Endothelial cell of umbilical vein (primary cell): ENCODE results near the gene BTBD19. TPM values are rescaled to one million over a fixed set of nuclear protein-coding genes. Genes with fewer than 3 reads are reported as not detected.

Experiments used
- BruUV-seq: library from RNA; stranded (reverse); fragments of 400-500 nt; replicated peaks from 2 replicates; lab custom pipeline; 2021; lab: Mats Ljungman, UMichigan
- CTCF ChIA-PET: fragments of 300-600, 350-600 bp; sonication (Branson Sonifier 250); formaldehyde crosslinking; loops from one replicate; lab custom pipeline; 2021; ENCODE audit warnings: antibody characterized with exemption, inconsistent platforms; lab: Charles Lee
- POLR2A ChIA-PET: fragments of 300-600, 350-600 bp; sonication (Branson Sonifier 250); formaldehyde crosslinking; loops from one replicate; lab custom pipeline; 2021; ENCODE audit warnings: antibody characterized with exemption, inconsistent platforms; lab: Charles Lee
- DNase-seq: peaks from one replicate; pipeline ENCODE4 v3.0.0-alpha.2; 2011; ENCODE audit warnings: low read depth, low spot score
- FAIRE-seq: peaks from 2 replicates; lab custom pipeline; 2011; peaks lifted over from hg19 to GRCh38; lab: Jason Lieb, UNC
- H2AFZ ChIP-seq: 2 replicates; pipeline ENCODE4 v1.6.0; 2012; ENCODE audit warnings: low read depth, low read length, control low read depth, inconsistent platforms
- H3K27ac ChIP-seq: 2 replicates; pipeline ENCODE4 v1.5.1; 2011; ENCODE audit warnings: low read depth, mild to moderate bottlenecking, control low read depth, low read length, moderate library complexity; ENCODE audit not compliant: insufficient read depth
- H3K27me3 ChIP-seq, 2 experiments: 2 replicates each; pipeline versions ENCODE4 v1.6.0 to v1.6.1; 2011; ENCODE audit warnings: low read length in 2 of 2, mixed read lengths in 1 of 2; ENCODE audit not compliant: control insufficient read depth in 2 of 2, insufficient read depth in 2 of 2
- H3K36me3 ChIP-seq, 2 experiments: 2 replicates in 1 of 2; 3 replicates in 1 of 2; pipeline ENCODE4 v1.5.1; 2011; ENCODE audit warnings: low read length in 2 of 2, mild to moderate bottlenecking in 1 of 2, moderate library complexity in 1 of 2; ENCODE audit not compliant: control insufficient read depth in 2 of 2, insufficient read depth in 2 of 2; ENCODE audit errors: extremely low read depth in 1 of 2
- H3K4me1 ChIP-seq: 3 replicates; pipeline ENCODE4 v1.5.1; 2011; ENCODE audit warnings: mild to moderate bottlenecking, low read length; ENCODE audit not compliant: control insufficient read depth, insufficient read depth; ENCODE audit errors: extremely low read depth
- H3K4me2 ChIP-seq: 2 replicates; pipeline ENCODE4 v1.6.1; 2011; ENCODE audit warnings: low read length, control low read depth, mixed read lengths; ENCODE audit not compliant: insufficient read depth
- H3K4me3 ChIP-seq, 3 experiments: fragments of 200-600 bp in 1 of 3; sonication (generic), shearing (Covaris generic) in 1 of 3; replicated peaks in 1 of 3; 2 replicates each; pipeline ENCODE4 v1.5.1; 2011 to 2016; ENCODE audit warnings: control low read depth in 3 of 3, low read length in 3 of 3, mild to moderate bottlenecking in 2 of 3, inconsistent platforms in 1 of 3, low read depth in 1 of 3, moderate library complexity in 1 of 3; ENCODE audit not compliant: insufficient read depth in 1 of 3
- H3K79me2 ChIP-seq: 2 replicates; pipeline ENCODE4 v1.6.0; 2012; ENCODE audit warnings: low read length, inconsistent platforms; ENCODE audit not compliant: control insufficient read depth, insufficient read depth
- H3K9ac ChIP-seq: replicated peaks from 2 replicates; pipeline ENCODE3; 2011; ENCODE audit warnings: low read length, control low read depth; ENCODE audit not compliant: insufficient read depth; ENCODE audit errors: extremely low read depth
- H3K9me1 ChIP-seq: replicated peaks from 3 replicates; pipeline ENCODE4 v1.6.0; 2011; ENCODE audit warnings: mild to moderate bottlenecking, low read length; ENCODE audit not compliant: control insufficient read depth, insufficient read depth; ENCODE audit errors: extremely low read depth
- H3K9me3 ChIP-seq: replicated peaks from 2 replicates; pipeline ENCODE4 v1.5.1; 2012; ENCODE audit warnings: low read length, inconsistent platforms; ENCODE audit not compliant: control insufficient read depth, insufficient read depth
- H4K20me1 ChIP-seq: replicated peaks from 2 replicates; pipeline ENCODE3; 2011; ENCODE audit warnings: mild to moderate bottlenecking, low read length; ENCODE audit not compliant: control insufficient read depth, insufficient read depth; ENCODE audit errors: extremely low read depth
- EZH2 ChIP-seq: IDR thresholded peaks from 2 replicates; pipeline ENCODE4 v1.6.1; 2012; ENCODE audit warnings: borderline replicate concordance, low read depth, mild to moderate bottlenecking, moderate library complexity, low read length, inconsistent platforms; ENCODE audit not compliant: severe bottlenecking
- FOS ChIP-seq: IDR thresholded peaks from 2 replicates; pipeline ENCODE4 v1.6.1; 2011; ENCODE audit warnings: mild to moderate bottlenecking, low read length, moderate library complexity, borderline replicate concordance; ENCODE audit not compliant: insufficient read depth
- GATA2 ChIP-seq: IDR thresholded peaks from 2 replicates; pipeline ENCODE4 v1.7.0; 2011; ENCODE audit warnings: low read depth, mild to moderate bottlenecking, moderate library complexity, mixed read lengths, low read length; ENCODE audit not compliant: insufficient read length, insufficient read depth
- JUN ChIP-seq: IDR thresholded peaks from 2 replicates; pipeline ENCODE4 v1.6.1; 2011; ENCODE audit warnings: borderline replicate concordance, low read depth; ENCODE audit not compliant: insufficient read length, insufficient read depth
- MYC ChIP-seq: IDR thresholded peaks from one replicate; pipeline ENCODE4 v1.6.1; 2011; ENCODE audit warnings: mild to moderate bottlenecking, low read depth, low read length
- POLR2A ChIP-seq: IDR thresholded peaks from 2 replicates; pipeline ENCODE4 v1.6.1; 2012; ENCODE audit warnings: low read depth, mild to moderate bottlenecking, control low read depth, low read length
- POLR2AphosphoS5 ChIP-seq: IDR thresholded peaks from 2 replicates; pipeline ENCODE4 v1.6.1; 2012; ENCODE audit warnings: low read depth, mild to moderate bottlenecking, control low read depth, low read length, moderate library complexity; ENCODE audit not compliant: insufficient read depth
- dilution Hi-C: fragments of 300-500 bp; cut with MboI; formaldehyde crosslinking; loops from one replicate; pipeline ENCODE4 v1.15.0; 2019; ENCODE audit warnings: low sequenced_read_pairs; ENCODE audit not compliant: extremely low pct_ligation_motif_present
- intact Hi-C: fragments of 100-400 bp; cut with micrococcal nuclease; formaldehyde crosslinking; loops from one replicate; pipeline ENCODE4 v1.10.0; 2022
- polyA plus RNA-seq, 4 experiments: library from polyadenylated mRNA; depleted of rRNA in 3 of 4; stranded (reverse) in 3 of 4; unstranded in 1 of 4; fragments of >200 nt; gene quantifications; 2 replicates each; pipeline versions ENCODE4 v1.2.1 to v1.2.3, GENCODE V29; 2011 to 2012; ENCODE audit warnings: missing spikeins in 1 of 4
- total RNA-seq: library from RNA; stranded (reverse); gene quantifications from 2 replicates; pipeline ENCODE4 v1.2.3, GENCODE V29; 2021
- TF ChIP-seq, protein P1 (sequence below): IDR thresholded peaks from 2 replicates; pipeline ENCODE4 v1.6.1; 2011; ENCODE audit not compliant: insufficient read depth, insufficient read length
- TF ChIP-seq, protein P2 (sequence below), 2 donors: IDR thresholded peaks; 1 replicate in 1 of 2; 2 replicates in 1 of 2; pipeline ENCODE4 v1.5.1; 2011; ENCODE audit warnings: low read length in 2 of 2, mild to moderate bottlenecking in 2 of 2, moderate library complexity in 2 of 2, control low read depth in 1 of 2, inconsistent platforms in 1 of 2, low read depth in 1 of 2; ENCODE audit not compliant: insufficient read depth in 1 of 2; ENCODE audit errors: extremely low read depth in 1 of 2

Gene BTBD19
- total and polyA plus RNA-seq, 2 donors (not counting 3 experiments of a cell fraction or from before 2014, with no cell fraction given) = 69.9 to 97.9 TPM

DNA sequence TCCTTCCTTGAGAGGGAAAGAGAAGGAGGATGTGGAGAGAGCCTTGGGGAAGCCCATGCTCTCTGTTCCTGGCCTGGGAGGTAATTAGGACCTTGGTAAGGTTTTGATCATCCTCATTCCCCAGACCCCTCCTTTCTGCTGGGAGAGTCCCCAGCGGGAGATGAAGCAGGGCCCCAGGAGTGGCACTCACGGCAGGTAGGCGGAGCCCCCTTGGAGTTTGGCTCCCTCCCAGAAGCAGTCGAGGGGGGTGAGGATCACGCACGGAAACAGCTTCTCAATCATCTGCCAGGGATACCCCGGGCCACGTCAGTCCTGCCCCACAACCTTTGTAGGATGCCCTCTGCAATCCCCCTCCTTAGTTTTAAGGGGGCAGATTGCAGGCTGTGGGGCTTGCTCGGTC is 23.2 kb downstream of the BTBD19 start:
- Histone ChIP-seq H3K27me3 (no peaks in the 10 kb centered on the region), H3K79me2 (no peaks in the 10 kb centered on the region), H3K4me1 (no peaks in the 10 kb centered on the region), H3K36me3 (no peaks in the 10 kb centered on the region), H3K9me1 (no peaks in the 10 kb centered on the region), H3K4me3 (no peak overlapping the region), H4K20me1 (no peaks in the 10 kb centered on the region), H3K9ac (no peak overlapping the region), H3K27ac (no peak overlapping the region), H2AFZ (no peak overlapping the region), H3K4me2 (no peak overlapping the region), H3K9me3 (no peaks in the 10 kb centered on the region)
- dilution Hi-C loops = no loop called here
- DNase-seq (no peak), FAIRE-seq (no peak)
- ChIA-PET CTCF (interaction anchor here (1.2 to 2.5 kb wide), 2 partner anchors 31 to 471 kb away, joined by 3 to 9 read pairs; partner anchors contain the start of gene PLK3), POLR2A (no interaction called here)
- intact Hi-C loops = loop anchor here (10.0 kb wide), 1 partner anchor 663 kb away; the partner anchor contains the start of gene TESK2
- TF ChIP-seq, protein P1, sequence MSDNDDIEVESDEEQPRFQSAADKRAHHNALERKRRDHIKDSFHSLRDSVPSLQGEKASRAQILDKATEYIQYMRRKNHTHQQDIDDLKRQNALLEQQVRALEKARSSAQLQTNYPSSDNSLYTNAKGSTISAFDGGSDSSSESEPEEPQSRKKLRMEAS = no peak
- BruUV-seq = no TSS peak

DNA sequence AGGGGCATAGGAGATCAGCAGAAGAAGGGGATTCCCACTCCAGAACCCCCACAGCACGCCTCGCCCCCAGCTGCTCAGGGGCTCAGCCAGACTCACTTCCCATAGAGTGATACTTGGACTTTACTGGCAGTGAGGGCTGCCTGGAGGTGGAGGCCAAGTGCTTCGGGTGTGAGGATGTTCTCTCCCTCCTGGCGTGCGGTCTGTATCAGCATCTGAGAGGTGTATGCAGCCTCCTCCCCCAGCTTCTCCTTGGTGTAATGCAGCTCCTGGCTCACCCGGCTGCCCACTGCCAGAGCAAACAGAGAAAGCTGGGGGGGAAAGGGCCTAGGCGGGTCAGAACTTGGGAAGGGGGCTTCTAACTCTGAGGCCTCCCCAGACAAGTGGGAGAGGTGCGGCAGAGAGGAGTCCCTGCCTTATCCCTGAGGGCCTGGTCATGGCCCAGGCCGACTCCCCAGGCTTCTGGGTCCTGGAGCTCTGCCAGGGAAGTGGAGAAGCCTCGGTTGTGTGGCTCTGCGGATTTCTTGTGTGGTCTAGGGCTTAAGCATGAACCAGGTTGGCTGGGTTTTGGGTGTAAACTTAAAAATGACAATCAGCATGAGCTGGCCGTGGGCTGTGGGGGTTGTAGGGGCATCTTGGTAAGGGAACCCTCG is 23.9 kb downstream of the BTBD19 start:
- no peak for FAIRE-seq
- POLR2A ChIA-PET = no interaction called here
- H2AFZ ChIP-seq = no peak overlapping the region
- H3K9me1 ChIP-seq = no peaks in the 10 kb centered on the region
- intact Hi-C loops = loop anchor here (10.0 kb wide), 1 partner anchor 663 kb away; the partner anchor contains the start of gene TESK2
- no TSS peak for BruUV-seq
- H3K27ac ChIP-seq = no peak overlapping the region
- no peaks in the 10 kb centered on the region for H3K27me3 ChIP-seq
- H3K9me3 ChIP-seq = no peaks in the 10 kb centered on the region
- H3K79me2 ChIP-seq = no peaks in the 10 kb centered on the region
- H3K9ac ChIP-seq = no peak overlapping the region
- H3K36me3 ChIP-seq = no peaks in the 10 kb centered on the region
- CTCF ChIA-PET = interaction anchor here (2.5 kb wide), 1 partner anchor 32 kb away, joined by 9 read pairs; the partner anchor contains the start of gene PLK3
- no peak overlapping the region for H3K4me3 ChIP-seq
- TF ChIP-seq, protein P2, sequence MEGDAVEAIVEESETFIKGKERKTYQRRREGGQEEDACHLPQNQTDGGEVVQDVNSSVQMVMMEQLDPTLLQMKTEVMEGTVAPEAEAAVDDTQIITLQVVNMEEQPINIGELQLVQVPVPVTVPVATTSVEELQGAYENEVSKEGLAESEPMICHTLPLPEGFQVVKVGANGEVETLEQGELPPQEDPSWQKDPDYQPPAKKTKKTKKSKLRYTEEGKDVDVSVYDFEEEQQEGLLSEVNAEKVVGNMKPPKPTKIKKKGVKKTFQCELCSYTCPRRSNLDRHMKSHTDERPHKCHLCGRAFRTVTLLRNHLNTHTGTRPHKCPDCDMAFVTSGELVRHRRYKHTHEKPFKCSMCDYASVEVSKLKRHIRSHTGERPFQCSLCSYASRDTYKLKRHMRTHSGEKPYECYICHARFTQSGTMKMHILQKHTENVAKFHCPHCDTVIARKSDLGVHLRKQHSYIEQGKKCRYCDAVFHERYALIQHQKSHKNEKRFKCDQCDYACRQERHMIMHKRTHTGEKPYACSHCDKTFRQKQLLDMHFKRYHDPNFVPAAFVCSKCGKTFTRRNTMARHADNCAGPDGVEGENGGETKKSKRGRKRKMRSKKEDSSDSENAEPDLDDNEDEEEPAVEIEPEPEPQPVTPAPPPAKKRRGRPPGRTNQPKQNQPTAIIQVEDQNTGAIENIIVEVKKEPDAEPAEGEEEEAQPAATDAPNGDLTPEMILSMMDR (IDR thresholded peaks at IDR 0.05; ENCODE audit: extremely low read depth in 1 of 2, insufficient read depth in 1 of 2, low read depth in 1 of 2, low read length in 2 of 2) = no peak
- TF ChIP-seq MYC (no peak), POLR2A (no peak), JUN (no peak), GATA2 (no peak), EZH2 (no peak), POLR2AphosphoS5 (no peak), FOS (no peak)
- TF ChIP-seq, protein P1 = no peak
- dilution Hi-C loops = no loop called here
- H3K4me1 ChIP-seq = no peaks in the 10 kb centered on the region
- H3K4me2 ChIP-seq = no peak overlapping the region
- DNase-seq = no peak
- H4K20me1 ChIP-seq = no peaks in the 10 kb centered on the region
